H9 (cell line): ENCODE results near the gene OR2B2. TPM values are rescaled to one million over a fixed set of nuclear protein-coding genes. Genes with fewer than 3 reads are reported as not detected.

Experiments
- DNase-seq: peaks from one replicate; pipeline ENCODE4 v3.0.0-alpha.2; 2017
- H2AFZ ChIP-seq: one replicate; pipeline ENCODE4 v1.6.1; 2013; ENCODE audit warnings: mild to moderate bottlenecking, low read length, control low read depth, moderate library complexity
- H2AK5ac ChIP-seq: 2 replicates; pipeline ENCODE4 v1.6.1; 2013; ENCODE audit warnings: low read length, control low read depth, mixed read lengths; ENCODE audit not compliant: insufficient read length
- H2BK120ac ChIP-seq: one replicate; pipeline ENCODE4 v1.6.1; 2013; ENCODE audit warnings: low read depth, mild to moderate bottlenecking, low read length, control low read depth, inconsistent platforms; ENCODE audit not compliant: poor library complexity, severe bottlenecking
- H2BK12ac ChIP-seq: 2 replicates; pipeline ENCODE4 v1.6.1; 2013; ENCODE audit warnings: low read length, control low read depth, mixed read lengths, low read depth; ENCODE audit not compliant: insufficient read length
- H2BK15ac ChIP-seq: 2 replicates; pipeline ENCODE4 v1.6.1; 2013; ENCODE audit warnings: low read depth, low read length, control low read depth
- H2BK20ac ChIP-seq: one replicate; pipeline ENCODE4 v1.6.1; 2013; ENCODE audit warnings: low read depth, mild to moderate bottlenecking, low read length, control low read depth, inconsistent platforms; ENCODE audit not compliant: poor library complexity, severe bottlenecking
- H2BK5ac ChIP-seq: 2 replicates; pipeline ENCODE4 v1.6.1; 2013; ENCODE audit warnings: low read length, control low read depth, mixed read lengths; ENCODE audit not compliant: insufficient read length
- H3K14ac ChIP-seq: 2 replicates; pipeline ENCODE4 v1.6.1; 2013; ENCODE audit warnings: low read length, control low read depth; ENCODE audit not compliant: insufficient read depth
- H3K18ac ChIP-seq: 2 replicates; pipeline ENCODE4 v1.6.1; 2013; ENCODE audit warnings: low read depth, mild to moderate bottlenecking, mixed read lengths, low read length, control low read depth; ENCODE audit not compliant: insufficient read length
- H3K23ac ChIP-seq: 2 replicates; pipeline ENCODE4 v1.6.1; 2013; ENCODE audit warnings: low read length, control low read depth, mixed read lengths, low read depth; ENCODE audit not compliant: insufficient read length
- H3K23me2 ChIP-seq: 2 replicates; pipeline ENCODE4 v1.6.1; 2013; ENCODE audit warnings: low read depth, mild to moderate bottlenecking, mixed read lengths, low read length, control low read depth; ENCODE audit not compliant: insufficient read length, poor library complexity, severe bottlenecking
- H3K27ac ChIP-seq: 2 replicates; pipeline ENCODE4 v1.5.1; 2013; ENCODE audit warnings: low read length, control low read depth, mixed read lengths, low read depth; ENCODE audit not compliant: insufficient read length
- H3K27me3 ChIP-seq: 2 replicates; pipeline ENCODE4 v1.6.1; 2013; ENCODE audit warnings: low read length, control low read depth, inconsistent platforms; ENCODE audit not compliant: insufficient read depth
- H3K4ac ChIP-seq: 2 replicates; pipeline ENCODE4 v1.6.1; 2013; ENCODE audit warnings: low read depth, mild to moderate bottlenecking, control low read depth, inconsistent platforms, low read length, moderate library complexity
- H3K4me1 ChIP-seq: 2 replicates; pipeline ENCODE4 v1.6.1; 2013; ENCODE audit warnings: low read length, control low read depth, inconsistent platforms; ENCODE audit not compliant: insufficient read depth
- H3K4me2 ChIP-seq: 2 replicates; pipeline ENCODE4 v1.6.1; 2013; ENCODE audit warnings: low read length, control low read depth, mixed read lengths; ENCODE audit not compliant: insufficient read length, insufficient read depth
- H3K56ac ChIP-seq: 2 replicates; pipeline ENCODE4 v1.6.1; 2013; ENCODE audit warnings: low read depth, mild to moderate bottlenecking, mixed read lengths, low read length, control low read depth; ENCODE audit not compliant: insufficient read length
- H3K79me1 ChIP-seq: 2 replicates; pipeline ENCODE4 v1.6.1; 2013; ENCODE audit warnings: low read depth, mild to moderate bottlenecking, moderate library complexity, low read length, control low read depth, inconsistent platforms; ENCODE audit not compliant: insufficient read depth, poor library complexity, severe bottlenecking
- H3K79me2 ChIP-seq: 2 replicates; pipeline ENCODE4 v1.6.1; 2013; ENCODE audit warnings: low read length, control low read depth, inconsistent platforms; ENCODE audit not compliant: insufficient read depth
- H3K9ac ChIP-seq: 2 replicates; pipeline ENCODE4 v1.6.1; 2013; ENCODE audit warnings: low read length, control low read depth, mixed read lengths; ENCODE audit not compliant: insufficient read length; ENCODE audit errors: extremely low read depth
- H3K9me3 ChIP-seq: one replicate; pipeline ENCODE4 v1.6.1; 2013; ENCODE audit warnings: low read depth, low read length, inconsistent platforms; ENCODE audit not compliant: control insufficient read depth
- H3T11ph ChIP-seq: one replicate; pipeline ENCODE4 v1.6.1; 2013; ENCODE audit warnings: mild to moderate bottlenecking, low read length, control low read depth, inconsistent platforms
- H4K20me1 ChIP-seq: one replicate; pipeline ENCODE4 v1.6.1; 2013; ENCODE audit not compliant: control insufficient read depth, insufficient read length, insufficient read depth
- H4K5ac ChIP-seq: 2 replicates; pipeline ENCODE4 v1.6.1; 2013; ENCODE audit warnings: low read depth, mild to moderate bottlenecking, mixed read lengths, low read length, control low read depth; ENCODE audit not compliant: insufficient read length
- H4K8ac ChIP-seq: replicated peaks from 2 replicates; pipeline ENCODE4 v1.6.1; 2013; ENCODE audit warnings: low read length, control low read depth, mixed read lengths, low read depth; ENCODE audit not compliant: insufficient read length
- H4K91ac ChIP-seq: 2 replicates; pipeline ENCODE4 v1.6.1; 2013; ENCODE audit warnings: low read depth, mild to moderate bottlenecking, moderate library complexity, mixed read lengths, low read length, control low read depth; ENCODE audit not compliant: insufficient read length
- H3K27ac Mint-ChIP-seq, 3 experiments: 2 replicates in 2 of 3; 3 replicates in 1 of 3; pipeline ENCODE4 v1.8.0; 2020 to 2021; ENCODE audit warnings: mixed read lengths in 3 of 3, mild to moderate bottlenecking in 1 of 3, moderate library complexity in 1 of 3
- H3K27me3 Mint-ChIP-seq: 2 replicates; pipeline ENCODE4 v1.8.0; 2021; ENCODE audit warnings: low read depth, mild to moderate bottlenecking, moderate library complexity, mixed read lengths
- H3K36me3 Mint-ChIP-seq, 3 experiments: 2 replicates in 2 of 3; 3 replicates in 1 of 3; pipeline ENCODE4 v1.8.0; 2020 to 2021; ENCODE audit warnings: low read depth in 3 of 3, mixed read lengths in 3 of 3; ENCODE audit not compliant: insufficient read depth in 1 of 3
- H3K4me1 Mint-ChIP-seq, 2 experiments: 2 replicates each; pipeline ENCODE4 v1.8.0; 2020; ENCODE audit warnings: mixed read lengths in 2 of 2
- H3K4me3 Mint-ChIP-seq, 2 experiments: 2 replicates in 1 of 2; 3 replicates in 1 of 2; pipeline ENCODE4 v1.8.0; 2020 to 2021; ENCODE audit warnings: mild to moderate bottlenecking in 2 of 2, mixed read lengths in 2 of 2, moderate library complexity in 1 of 2
- H3K9me3 Mint-ChIP-seq, 2 experiments: 2 replicates in 1 of 2; 3 replicates in 1 of 2; pipeline ENCODE4 v1.8.0; 2020; ENCODE audit warnings: mild to moderate bottlenecking in 2 of 2, mixed read lengths in 2 of 2, moderate library complexity in 1 of 2
- CTCF ChIP-seq: fragments of 200-600 bp; sonication (generic); conservative IDR thresholded peaks from 3 replicates; pipeline ENCODE4 v1.8.0; 2021; ENCODE audit warnings: antibody characterized with exemption, mild to moderate bottlenecking
- WGBS: extraction: QIAGEN DNeasy Blood & Tissue Kit; methylation state at CpG from one replicate; pipeline ENCODE4 v1.1.7; 2013; ENCODE audit warnings: missing lambda C conversion rate, low lambda C conversion rate, mixed read lengths; ENCODE audit not compliant: insufficient read length; ENCODE audit errors: extremely low coverage; 5-methylcytosine and 5-hydroxymethylcytosine counted together
- total RNA-seq: library from RNA; stranded (reverse); gene quantifications from 2 replicates; pipeline ENCODE4 v1.2.1, GENCODE V29; 2021

Gene OR2B2
- total RNA-seq, 1 experiment from 2014 or later, result not detected

- H3K4me2 ChIP-seq, result peak overlapping the region; percentile 97
- no peak overlapping the region for H4K91ac ChIP-seq
- Mint-ChIP-seq H3K9me3 (peaks cover 12 to 13% of the 10 kb centered on the region in 2 experiments), H3K27me3 (peaks cover 9% of the 10 kb centered on the region), H3K27ac (peak overlapping the region; percentile 99 to 100 (median 100)), H3K4me3 (peak overlapping the region; percentile 88 to 99), H3K36me3 (peaks cover 5 to 10% (median 10%) of the 10 kb centered on the region in 3 experiments; a peak in 6 of 7 replicates), H3K4me1 (peaks cover 8 to 24% of the 10 kb centered on the region in 2 experiments)
- H2BK15ac ChIP-seq, result no peak overlapping the region
- no CpG with 5 or more reads among the region's 58 CpGs for whole genome bisulfite sequencing
- no peak overlapping the region for H2BK5ac ChIP-seq
- H4K20me1 ChIP-seq, result no peaks in the 10 kb centered on the region
- H3K79me2 ChIP-seq, result no peaks in the 10 kb centered on the region
- H3K23ac ChIP-seq, result no peak overlapping the region
- H4K5ac ChIP-seq, result no peak overlapping the region
- H2BK120ac ChIP-seq, result no peak overlapping the region
- H3K4ac ChIP-seq, result no peak overlapping the region; the same call in 1 of the 2 replicates
- peak; percentile 77 for DNase-seq
- H3K27me3 ChIP-seq, result no peaks in the 10 kb centered on the region
- H3K14ac ChIP-seq, result peak overlapping the region; percentile 79
- no peak overlapping the region for H2BK12ac ChIP-seq
- H3K9ac ChIP-seq, result peak overlapping the region; percentile 99
- H3K4me1 ChIP-seq, result peaks cover 2% of the 10 kb centered on the region
- H3K18ac ChIP-seq, result peak overlapping the region; percentile 69
- no peak overlapping the region for H3K56ac ChIP-seq
- H3K23me2 ChIP-seq, result peaks cover 3% of the 10 kb centered on the region
- H3K9me3 ChIP-seq, result no peaks in the 10 kb centered on the region
- no peak overlapping the region for H2BK20ac ChIP-seq
- no peaks in the 10 kb centered on the region for H3K79me1 ChIP-seq
- no peak overlapping the region for H2AFZ ChIP-seq
- H3K27ac ChIP-seq, result peak overlapping the region; percentile 84
- H2AK5ac ChIP-seq, result no peak overlapping the region
- TF ChIP-seq CTCF, result no peak
- no peak overlapping the region for H4K8ac ChIP-seq
- no peak overlapping the region for H3T11ph ChIP-seq
Observed at GRCh38 chr6:27864906-27865849, 47.0 kb downstream of the OR2B2 start.
